CD4-positive, alpha-beta T cell treated with Interleukin-10 for 1 hour (primary cell): ENCODE results near the gene HHEX.

Source experiments
- DNase-seq: peaks from one replicate; pipeline ENCODE4 v3.0.0-alpha.2; 2020

HHEX gene

GRCh38 chr10:92695679-92696605 is 6.2 kb downstream of the HHEX start:
- no peak for DNase-seq

GRCh38 chr10:92696606-92697383 is 7.0 kb downstream of the HHEX start:
- no peak for DNase-seq

- DNase-seq, result peak; percentile 20
Measured at GRCh38 chr10:92697663-92698511, 8.1 kb downstream of the HHEX start.

- DNase-seq, result no peak
Measured at GRCh38 chr10:92699193-92699517, 9.4 kb downstream of the HHEX start.

GRCh38 chr10:92699518-92700381 is 10.0 kb downstream of the HHEX start:
- peak; percentile 23 for DNase-seq

- no peak for DNase-seq
Measured at GRCh38 chr10:92702301-92702916, 12.7 kb downstream of the HHEX start.

- no peak for DNase-seq
Measured at GRCh38 chr10:92712016-92712889, 22.5 kb downstream of the HHEX start.

GRCh38 chr10:92714152-92714845 is 24.5 kb downstream of the HHEX start:
- no peak for DNase-seq

- no peak for DNase-seq
Measured at GRCh38 chr10:92714872-92715271, 25.1 kb downstream of the HHEX start.

GRCh38 chr10:92719991-92720830 is 30.5 kb downstream of the HHEX start:
- no peak for DNase-seq

GRCh38 chr10:92720831-92721165 is 31.0 kb downstream of the HHEX start:
- no peak for DNase-seq

- DNase-seq, result no peak
Measured at GRCh38 chr10:92722349-92722748, 32.6 kb downstream of the HHEX start.

- DNase-seq, result no peak
Measured at GRCh38 chr10:92727141-92727540, 37.4 kb downstream of the HHEX start.

- no peak for DNase-seq
Measured at GRCh38 chr10:92727550-92727949, 37.8 kb downstream of the HHEX start.

GRCh38 chr10:92729886-92730285 is 40.1 kb downstream of the HHEX start:
- no peak for DNase-seq

GRCh38 chr10:92732958-92733357 is 43.2 kb downstream of the HHEX start:
- no peak for DNase-seq

GRCh38 chr10:92734301-92734700 is 44.5 kb downstream of the HHEX start:
- no peak for DNase-seq

- no peak for DNase-seq
Measured at GRCh38 chr10:92735938-92736337, 46.2 kb downstream of the HHEX start.

- no peak for DNase-seq
Measured at GRCh38 chr10:92737484-92737883, 47.7 kb downstream of the HHEX start.
